K562 (cell line): ENCODE data around the gene ZNF837. TPM values are rescaled to one million over a fixed set of nuclear protein-coding genes. Genes with fewer than 3 reads are reported as not detected.

Experiments used
- HBP1 ChIP-seq: fragments of 450-650 bp; formaldehyde crosslinking; IDR thresholded peaks from 2 replicates; pipeline ENCODE4 v1.4.0; 2022; ENCODE audit warnings: missing genetic modification characterization
- KLF10 ChIP-seq: fragments of 250-450 bp; sonication (Bioruptor Pico); IDR thresholded peaks from 2 replicates; pipeline ENCODE4 v1.6.1; 2021; ENCODE audit warnings: matching md5 sums
- MNT ChIP-seq, 2 experiments: fragments of 450-650 bp; conservative IDR thresholded peaks; 2 replicates each; pipeline ENCODE4 v1.6.1; 2017; ENCODE audit warnings: mild to moderate bottlenecking in 2 of 2, moderate library complexity in 2 of 2
- NCOA2 ChIP-seq, 2 experiments: fragments of 450-650 bp; IDR thresholded peaks; 2 replicates each; pipeline ENCODE4 v1.6.1; 2018; ENCODE audit warnings: mild to moderate bottlenecking in 2 of 2, moderate library complexity in 1 of 2; ENCODE audit not compliant: partially characterized antibody in 2 of 2
- NEUROD1 ChIP-seq: fragments of 150-350 bp; IDR thresholded peaks from 2 replicates; pipeline ENCODE4 v1.6.1; 2014; ENCODE audit warnings: borderline replicate concordance, low read length, low read depth; ENCODE audit not compliant: partially characterized antibody
- RBBP5 ChIP-seq: fragments of 200-600 bp; sonication (generic); IDR thresholded peaks from 2 replicates; pipeline ENCODE4 v1.6.1; 2012; ENCODE audit warnings: borderline replicate concordance, mild to moderate bottlenecking, low read length, control low read depth, inconsistent platforms; ENCODE audit not compliant: insufficient read depth, poor library complexity, severe bottlenecking
- SIN3A ChIP-seq, 2 experiments: fragments of 150-350 bp in 1 of 2; IDR thresholded peaks; 2 replicates each; pipeline ENCODE4 v1.6.1; 2011 to 2016; ENCODE audit warnings: borderline replicate concordance in 2 of 2, low read depth in 2 of 2, low read length in 2 of 2, mild to moderate bottlenecking in 2 of 2, moderate library complexity in 2 of 2; ENCODE audit not compliant: control insufficient read depth in 1 of 2
- SPI1 ChIP-seq: IDR thresholded peaks from 2 replicates; pipeline ENCODE4 v1.6.1; 2011; ENCODE audit warnings: low read depth, low read length, control low read depth, borderline replicate concordance
- TAF1 ChIP-seq: IDR thresholded peaks from 2 replicates; pipeline ENCODE4 v1.6.1; 2011; ENCODE audit warnings: mild to moderate bottlenecking, low read length, moderate library complexity; ENCODE audit not compliant: insufficient read depth, control insufficient read depth, severe bottlenecking; ENCODE audit errors: extremely low read depth
- TRIM24 ChIP-seq, 2 experiments: fragments of 450-650 bp; IDR thresholded peaks; 2 replicates each; pipeline ENCODE4 v1.6.1; 2016
- ZMIZ1 ChIP-seq, 2 experiments: fragments of 150-350 bp in 1 of 2; IDR thresholded peaks; 2 replicates each; pipeline ENCODE4 v1.6.1; 2012 to 2016; ENCODE audit warnings: low read depth in 2 of 2, low read length in 2 of 2, mild to moderate bottlenecking in 1 of 2, moderate library complexity in 1 of 2
- polyA plus RNA-seq, 8 experiments: library from polyadenylated mRNA; depleted of rRNA in 4 of 8; stranded (reverse) in 5 of 8; unstranded in 3 of 8; fragments of >200 nt; fragmentation: Nextera tagmentation in 2 of 8; fragmentation: Illumina TruSeq in 1 of 8; extraction: Ambion mirVana in 2 of 8; extraction: Trizol in 1 of 8; gene quantifications; 2 replicates each; pipeline versions ENCODE4 v1.2.1 to v1.2.3, GENCODE V29; 2011 to 2014; ENCODE audit warnings: inconsistent platforms in 1 of 8, missing spikeins in 1 of 8
- total RNA-seq, 7 experiments: library from RNA; depleted of rRNA in 6 of 7; stranded (reverse); fragments of >200 nt in 6 of 7; fragmentation: Illumina TruSeq in 2 of 7; extraction: Trizol in 2 of 7; gene quantifications; 2 replicates each; pipeline versions ENCODE4 v1.2.1 to v1.2.3, GENCODE V29; 2011 to 2021; ENCODE audit warnings: low replicate concordance in 1 of 7
- TF ChIP-seq, protein P1 (sequence below), 2 experiments: fragments of 450-650 bp in 1 of 2; IDR thresholded peaks; 2 replicates each; pipeline ENCODE4 v1.6.1; 2011 to 2017; ENCODE audit warnings: low read depth in 2 of 2, antibody characterized with exemption in 1 of 2, borderline replicate concordance in 1 of 2, low read length in 1 of 2, mild to moderate bottlenecking in 1 of 2, mixed read lengths in 1 of 2; ENCODE audit not compliant: control insufficient read depth in 1 of 2

Gene ZNF837
- total and polyA plus RNA-seq, 9 of the 15 experiments (the other 6 are each of a cell fraction or from before 2014, with no cell fraction given), result 0.11 to 2.1 (median 0.57) TPM; not detected in 4

DNA sequence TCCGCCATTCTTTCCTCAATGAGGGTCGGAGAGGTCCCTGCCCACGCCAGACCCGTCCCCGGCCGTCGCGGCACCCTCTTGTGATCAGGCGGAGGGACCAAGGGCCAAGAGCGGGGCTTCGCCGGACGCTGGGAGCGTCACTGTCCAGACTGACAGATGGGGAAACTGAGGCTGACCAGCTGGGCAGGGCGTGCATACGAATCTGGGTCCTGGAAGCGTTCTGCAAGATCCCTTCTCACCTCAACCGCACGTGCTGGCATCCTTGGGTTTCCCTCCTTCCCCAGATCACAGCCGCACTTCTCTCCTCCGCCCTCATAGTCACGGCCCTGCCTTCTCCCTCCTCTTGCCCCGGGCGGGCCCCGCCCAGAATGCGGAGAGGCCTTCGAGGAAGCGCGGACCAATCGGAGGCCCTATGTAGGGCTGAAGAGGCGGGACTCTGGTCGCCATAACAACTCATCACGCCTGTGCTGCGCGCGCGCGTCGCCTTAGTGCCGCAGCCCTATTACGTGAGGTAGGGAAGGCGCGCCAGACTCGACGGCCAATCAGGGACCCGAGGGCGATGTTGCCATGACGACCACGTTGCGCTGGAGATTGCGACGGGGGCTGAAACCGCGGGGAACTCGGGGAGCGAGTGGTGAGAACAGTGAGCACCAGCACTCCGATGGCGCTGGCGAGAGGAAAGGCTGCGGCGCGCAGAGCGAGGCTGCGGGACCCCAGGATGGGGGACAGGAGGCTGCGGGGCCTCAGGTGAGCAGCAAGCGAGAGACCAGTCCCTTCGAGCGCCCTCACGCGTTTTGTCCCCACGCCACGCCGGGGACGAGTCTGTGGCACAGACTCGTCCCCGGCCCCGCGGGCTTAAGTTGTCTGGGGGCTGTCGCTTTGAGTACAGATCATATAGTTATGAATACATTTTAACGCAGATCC, 20.3 kb upstream of the ZNF837 start (continued):
- TF ChIP-seq HBP1 (CRISPR knock-in tag), result no peak
- peak; percentile 76 for TF ChIP-seq RBBP5
- TF ChIP-seq NEUROD1, result peak; percentile 97
- TF ChIP-seq SPI1, result 0 out of 2 replicates have a peak, but pooled peaks have one; percentile 40
- no peak for TF ChIP-seq ZMIZ1 (IDR thresholded peaks at IDR 0.05; ENCODE audit: low read depth in 2 of 2, low read length in 2 of 2)
- TF ChIP-seq SIN3A (IDR thresholded peaks at IDR 0.05; ENCODE audit: borderline replicate concordance in 2 of 2, control insufficient read depth in 1 of 2, low read depth in 2 of 2, low read length in 2 of 2), result peak in 1 of 2 experiments; percentile 50; a peak in 1 of 4 replicates
- TF ChIP-seq TAF1, result peak; percentile 92
- TF ChIP-seq TRIM24 (IDR thresholded peaks at IDR 0.05), result no peak
- no peak for TF ChIP-seq KLF10 (CRISPR knock-in tag)
- peak; percentile 79 to 88 for TF ChIP-seq MNT (conservative IDR thresholded peaks at IDR 0.05)
- TF ChIP-seq, protein P1, sequence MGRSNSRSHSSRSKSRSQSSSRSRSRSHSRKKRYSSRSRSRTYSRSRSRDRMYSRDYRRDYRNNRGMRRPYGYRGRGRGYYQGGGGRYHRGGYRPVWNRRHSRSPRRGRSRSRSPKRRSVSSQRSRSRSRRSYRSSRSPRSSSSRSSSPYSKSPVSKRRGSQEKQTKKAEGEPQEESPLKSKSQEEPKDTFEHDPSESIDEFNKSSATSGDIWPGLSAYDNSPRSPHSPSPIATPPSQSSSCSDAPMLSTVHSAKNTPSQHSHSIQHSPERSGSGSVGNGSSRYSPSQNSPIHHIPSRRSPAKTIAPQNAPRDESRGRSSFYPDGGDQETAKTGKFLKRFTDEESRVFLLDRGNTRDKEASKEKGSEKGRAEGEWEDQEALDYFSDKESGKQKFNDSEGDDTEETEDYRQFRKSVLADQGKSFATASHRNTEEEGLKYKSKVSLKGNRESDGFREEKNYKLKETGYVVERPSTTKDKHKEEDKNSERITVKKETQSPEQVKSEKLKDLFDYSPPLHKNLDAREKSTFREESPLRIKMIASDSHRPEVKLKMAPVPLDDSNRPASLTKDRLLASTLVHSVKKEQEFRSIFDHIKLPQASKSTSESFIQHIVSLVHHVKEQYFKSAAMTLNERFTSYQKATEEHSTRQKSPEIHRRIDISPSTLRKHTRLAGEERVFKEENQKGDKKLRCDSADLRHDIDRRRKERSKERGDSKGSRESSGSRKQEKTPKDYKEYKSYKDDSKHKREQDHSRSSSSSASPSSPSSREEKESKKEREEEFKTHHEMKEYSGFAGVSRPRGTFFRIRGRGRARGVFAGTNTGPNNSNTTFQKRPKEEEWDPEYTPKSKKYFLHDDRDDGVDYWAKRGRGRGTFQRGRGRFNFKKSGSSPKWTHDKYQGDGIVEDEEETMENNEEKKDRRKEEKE (IDR thresholded peaks at IDR 0.05; ENCODE audit: borderline replicate concordance in 1 of 2, control insufficient read depth in 1 of 2, low read depth in 2 of 2, low read length in 1 of 2), result no peak
- TF ChIP-seq NCOA2 (IDR thresholded peaks at IDR 0.05; ENCODE audit: partially characterized antibody in 2 of 2), result no peak
